ENCODE measurements around the gene GPSM1. TPM values are rescaled to one million over a fixed set of nuclear protein-coding genes. Genes with fewer than 3 reads are reported as not detected.

The GPSM1 gene
- total RNA-seq, 1 donor from 2014 or later, result 50.3 TPM

DNA sequence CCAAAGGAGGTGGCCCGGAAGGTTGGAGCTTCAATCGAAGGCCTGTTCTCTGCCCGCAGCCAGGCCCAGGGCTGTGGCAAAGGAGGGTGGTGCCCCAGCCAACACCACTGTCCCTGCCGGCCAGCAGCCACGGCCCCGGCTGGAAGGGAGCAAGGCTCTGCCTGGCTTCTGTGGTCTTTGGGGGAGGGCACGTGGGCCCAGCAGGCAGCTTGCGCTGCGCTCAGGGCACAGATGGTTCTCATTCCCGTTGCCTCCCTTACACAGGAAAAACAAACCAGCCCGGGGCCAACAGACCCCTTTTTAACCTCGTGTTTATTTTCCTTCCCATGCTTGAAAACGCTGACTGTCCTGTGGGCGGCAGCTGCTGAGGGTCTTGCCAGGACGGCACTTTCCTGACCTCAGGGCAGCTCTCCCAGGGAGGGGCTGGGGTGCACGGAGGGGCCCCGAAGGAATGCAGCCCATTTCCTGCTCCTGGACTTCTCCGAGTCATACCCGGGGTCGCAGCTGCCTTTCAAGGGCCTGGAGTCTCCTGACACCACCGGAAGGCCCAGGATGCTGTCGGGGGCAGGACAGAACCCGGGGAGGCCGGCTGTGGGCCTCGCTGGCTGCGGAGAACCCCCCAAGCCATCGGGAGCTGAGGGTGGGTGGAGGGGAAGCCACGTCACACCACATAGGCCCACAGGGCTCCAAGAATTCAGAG lies 1.1 kb upstream of the GPSM1 start:
- DNase-seq (no peak), ATAC-seq (ENCODE audit: poor library complexity) (peak; percentile 4)
- intact Hi-C loops (cut with DNase I), result no loop called here

DNA sequence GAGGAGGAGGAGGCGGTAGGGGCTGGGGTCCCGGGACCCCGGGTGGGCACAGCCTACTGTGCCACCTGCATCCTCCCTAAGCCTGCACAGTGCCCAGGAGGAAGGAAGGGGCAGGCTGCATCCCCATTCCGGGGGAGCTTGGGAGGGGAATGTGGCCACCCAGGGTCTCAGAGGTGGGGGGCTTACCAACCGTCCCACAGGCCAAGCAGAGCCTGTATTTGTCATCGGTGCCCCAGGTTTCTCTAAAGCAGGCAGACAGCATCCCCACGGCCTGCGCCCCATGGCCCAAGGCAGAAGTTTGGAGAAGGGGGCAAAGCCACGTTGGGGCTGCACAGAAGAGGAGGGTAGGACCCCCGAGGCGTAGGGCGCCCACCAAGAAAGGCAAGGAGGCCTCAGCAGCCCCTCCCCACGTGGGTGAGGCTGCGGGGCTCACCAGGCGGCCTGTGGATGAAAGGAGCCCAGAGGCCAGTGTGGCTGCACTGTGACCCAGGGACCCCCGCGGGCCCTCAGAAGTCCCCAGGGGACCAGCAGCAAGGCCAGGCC lies 507 bp upstream of the GPSM1 start:
- intact Hi-C loops (cut with DNase I), result no loop called here
- DNase-seq (no peak), ATAC-seq (ENCODE audit: poor library complexity) (no peak)

DNA sequence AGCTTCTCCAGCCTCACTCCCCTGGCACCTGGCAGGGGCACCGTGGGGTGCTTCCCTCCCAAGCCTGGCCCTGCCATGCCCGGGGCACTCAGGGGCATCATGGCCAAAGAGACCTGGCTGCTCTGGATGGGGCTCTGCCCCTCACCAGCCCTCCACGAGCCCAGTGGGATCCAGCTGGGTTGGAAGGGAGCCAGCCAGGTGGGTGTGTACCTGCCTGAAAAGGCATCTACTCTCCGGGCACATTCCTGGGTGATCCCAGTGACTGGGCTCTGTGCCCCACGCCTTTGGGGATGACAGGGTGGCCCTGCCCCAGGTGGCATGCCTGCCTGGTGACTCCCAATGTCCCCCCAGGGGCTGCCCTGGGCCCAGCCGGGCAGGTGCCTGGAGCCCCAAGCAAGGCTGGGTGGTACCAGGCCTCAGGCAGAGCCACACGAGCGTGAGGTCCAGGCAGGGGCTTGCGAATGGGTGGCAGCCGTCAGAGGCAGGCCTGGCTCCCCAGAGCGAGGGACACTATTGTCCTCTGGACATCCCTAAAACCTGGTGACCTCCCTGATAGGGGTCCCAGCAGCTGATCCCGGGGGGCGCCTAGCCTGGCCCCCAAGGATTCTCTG lies 777 bp downstream of the GPSM1 start:
- ATAC-seq (ENCODE audit: poor library complexity) (no peak), DNase-seq (no peak)
- intact Hi-C loops (cut with DNase I), result no loop called here

GRCh38 chr9:136328622-136329041 lies 1.3 kb downstream of the GPSM1 start:
- ATAC-seq (ENCODE audit: poor library complexity) (peak; percentile 28), DNase-seq (no peak)
- intact Hi-C loops (cut with DNase I), result no loop called here

- no peak for ATAC-seq (ENCODE audit: poor library complexity)
- DNase-seq, result no peak
- intact Hi-C loops (cut with DNase I), result no loop called here
Observed at GRCh38 chr9:136329211-136329627, 1.9 kb downstream of the GPSM1 start.

DNA sequence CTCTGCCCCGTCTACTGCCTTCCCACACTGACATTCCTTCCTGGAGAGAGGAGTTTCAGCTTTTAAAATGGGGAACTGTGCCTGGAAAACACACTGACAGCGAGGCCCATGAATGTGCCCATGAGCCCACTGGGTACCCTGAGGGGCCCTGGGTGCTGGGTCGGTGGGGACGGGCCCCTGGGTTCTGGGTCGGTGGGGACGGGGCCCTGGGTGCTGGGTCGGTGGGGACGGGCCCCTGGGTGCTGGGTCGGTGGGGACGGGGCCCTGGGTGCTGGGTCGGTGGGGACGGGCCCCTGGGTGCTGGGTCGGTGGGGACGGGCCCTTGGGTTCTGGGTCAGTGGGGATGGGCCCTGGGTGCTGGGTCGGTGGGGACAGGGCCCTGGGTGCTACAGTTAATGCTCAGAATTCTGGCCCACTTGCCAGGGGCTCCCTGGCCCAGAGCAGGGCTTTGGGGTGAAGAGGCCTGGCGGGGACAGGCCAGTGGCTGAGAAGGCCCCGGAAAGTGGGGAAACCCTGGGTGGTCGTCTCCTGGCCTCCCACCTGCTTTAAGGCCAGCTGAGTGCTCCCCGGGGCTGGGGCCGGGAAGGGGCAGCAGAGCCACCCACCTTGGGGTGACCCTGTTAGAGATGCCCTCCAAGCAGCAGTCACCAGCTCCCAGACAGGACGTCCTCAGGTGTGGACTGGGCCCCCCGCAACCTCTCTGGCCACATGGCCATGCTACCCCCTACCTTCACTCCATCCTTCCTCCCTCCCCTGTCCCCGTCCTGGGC lies 2.5 kb downstream of the GPSM1 start:
- intact Hi-C loops (cut with DNase I), result no loop called here
- ATAC-seq (ENCODE audit: poor library complexity), result no peak
- no peak for DNase-seq

- ATAC-seq (ENCODE audit: poor library complexity) (no peak), DNase-seq (no peak)
- intact Hi-C loops (cut with DNase I), result no loop called here
Observed at GRCh38 chr9:136330406-136330990, 3.2 kb downstream of the GPSM1 start.

DNA sequence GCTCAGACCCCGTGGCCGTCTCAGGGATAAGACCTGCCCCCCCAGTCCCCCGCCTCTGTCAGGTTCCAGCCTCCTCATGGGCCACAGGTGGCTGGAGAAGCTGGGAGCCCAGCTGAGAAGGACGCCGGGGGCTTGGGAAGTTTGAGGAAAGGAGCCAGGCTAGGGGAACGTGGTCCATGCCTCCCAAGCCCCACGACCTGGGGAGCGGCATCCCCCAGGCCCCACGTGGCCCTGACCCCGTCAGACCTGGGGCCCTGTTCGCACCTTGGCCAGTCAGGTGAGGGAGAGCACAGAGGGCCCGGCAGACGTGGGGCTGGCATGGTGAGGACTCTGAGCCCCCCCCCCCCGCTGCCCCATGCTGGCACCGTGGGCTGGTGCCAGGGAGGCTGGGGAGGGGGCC lies 3.7 kb downstream of the GPSM1 start:
- no peak for ATAC-seq (ENCODE audit: poor library complexity)
- no peak for DNase-seq
- intact Hi-C loops (cut with DNase I), result no loop called here

- intact Hi-C loops (cut with DNase I), result no loop called here
- ATAC-seq (ENCODE audit: poor library complexity) (no peak), DNase-seq (no peak)
Observed at GRCh38 chr9:136331556-136332481, 4.5 kb downstream of the GPSM1 start.

GRCh38 chr9:136332482-136332983 lies 5.2 kb downstream of the GPSM1 start:
- ATAC-seq (ENCODE audit: poor library complexity), result no peak
- intact Hi-C loops (cut with DNase I), result no loop called here
- no peak for DNase-seq

- ATAC-seq (ENCODE audit: poor library complexity) (no peak), DNase-seq (no peak)
- intact Hi-C loops (cut with DNase I), result no loop called here
Observed at GRCh38 chr9:136333045-136333444, 5.7 kb downstream of the GPSM1 start.

DNA sequence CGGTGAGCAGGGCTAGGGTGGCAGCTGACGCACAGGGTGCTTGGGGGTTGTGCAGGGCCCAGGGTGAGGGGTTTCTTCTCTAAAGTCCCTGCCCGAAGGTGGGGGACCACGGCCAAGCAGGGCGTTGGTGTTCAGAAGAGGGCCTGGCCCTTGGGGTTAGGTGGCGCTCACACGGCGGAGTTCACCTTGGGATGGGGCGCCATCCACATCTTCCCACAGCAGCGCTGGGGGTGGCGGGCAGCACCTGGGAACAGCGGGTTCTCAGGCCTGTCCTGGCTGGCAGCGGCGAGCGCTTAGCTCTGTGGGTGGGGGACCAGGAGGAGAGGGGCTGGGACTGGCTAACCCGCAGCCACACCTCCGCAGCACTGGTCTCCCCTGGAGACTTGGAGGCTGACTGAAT lies 6.1 kb downstream of the GPSM1 start:
- ATAC-seq (ENCODE audit: poor library complexity) (no peak), DNase-seq (no peak)
- intact Hi-C loops (cut with DNase I), result no loop called here

DNA sequence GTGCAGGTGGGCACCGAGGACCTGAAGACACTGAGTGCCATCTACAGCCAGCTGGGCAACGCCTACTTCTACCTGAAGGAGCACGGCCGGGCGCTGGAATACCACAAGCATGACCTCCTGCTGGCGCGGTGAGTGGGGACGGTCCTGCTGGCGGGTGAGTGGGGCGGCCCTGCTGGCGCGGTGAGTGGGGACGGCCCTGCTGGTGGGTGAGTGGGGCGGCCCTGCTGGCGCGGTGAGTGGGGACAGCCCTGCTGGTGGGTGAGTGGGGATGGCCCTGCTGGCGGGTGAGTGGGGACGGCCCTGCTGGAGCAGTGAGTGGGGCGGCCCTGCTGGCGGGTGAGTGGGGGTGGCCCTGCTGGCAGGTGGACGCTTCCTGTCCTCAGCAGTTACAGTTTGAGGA lies 7.2 kb downstream of the GPSM1 start:
- intact Hi-C loops (cut with DNase I), result no loop called here

GRCh38 chr9:136335296-136336155 lies 8.2 kb downstream of the GPSM1 start:
- intact Hi-C loops (cut with DNase I), result no loop called here
- DNase-seq, result no peak
- no peak for ATAC-seq (ENCODE audit: poor library complexity)

More for the DNA sequence above, 7.2 kb downstream of the GPSM1 start:
- ATAC-seq (ENCODE audit: poor library complexity) (no peak), DNase-seq (no peak)

GRCh38 chr9:136336156-136336870 lies 9.0 kb downstream of the GPSM1 start:
- ATAC-seq (ENCODE audit: poor library complexity), result no peak
- intact Hi-C loops (cut with DNase I), result no loop called here
- no peak for DNase-seq

DNA sequence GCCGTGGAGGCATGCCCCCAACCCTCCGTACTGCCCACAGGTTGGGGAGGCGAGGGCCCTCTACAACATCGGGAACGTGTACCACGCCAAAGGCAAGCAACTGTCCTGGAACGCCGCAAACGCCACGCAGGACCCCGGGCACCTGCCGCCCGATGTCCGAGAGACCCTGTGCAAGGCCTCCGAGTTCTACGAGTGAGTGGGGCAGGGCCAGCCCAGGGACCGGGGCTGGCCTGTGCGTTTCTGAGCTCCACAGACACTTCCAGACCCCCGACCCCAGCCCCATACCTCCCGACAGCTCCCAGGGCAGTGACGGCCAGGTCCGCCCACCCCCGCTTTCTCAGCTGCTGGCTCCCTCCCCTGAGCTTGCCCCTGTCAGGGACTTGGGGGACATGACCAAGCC lies 9.5 kb downstream of the GPSM1 start:
- DNase-seq (no peak), ATAC-seq (ENCODE audit: poor library complexity) (no peak)
- intact Hi-C loops (cut with DNase I), result no loop called here

All from Right ventricle myocardium superior (tissue), 1 donor.